CD4-positive, alpha-beta T cell treated with Interleukin-15 for 1 hour (primary cell): ENCODE measurements around the gene HNMT.

Experiments used
- DNase-seq: peaks from one replicate; pipeline ENCODE4 v3.0.0-alpha.2; 2020

HNMT gene

DNA sequence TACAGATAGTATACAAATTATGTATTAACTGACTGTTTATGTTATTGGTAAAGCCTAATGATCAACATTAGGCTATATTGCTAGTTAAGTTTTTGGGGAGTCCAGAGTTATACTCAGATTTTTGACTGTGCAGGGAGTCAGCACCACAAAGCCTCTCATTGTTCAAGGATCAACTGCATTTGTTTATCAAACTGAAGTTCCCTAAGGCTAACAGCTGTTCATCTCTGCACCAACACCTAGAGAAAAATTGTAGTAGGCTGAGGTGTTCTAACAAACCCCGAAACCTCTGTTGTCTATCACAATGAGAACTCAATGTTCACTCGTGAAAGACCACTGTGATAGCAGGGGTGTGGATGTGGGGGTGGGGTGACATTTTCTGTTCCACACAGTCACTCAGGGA is 97.7 kb downstream of the HNMT start:
- no peak for DNase-seq

- no peak for DNase-seq
Observed at GRCh38 chr2:138063181-138063580, 98.9 kb downstream of the HNMT start.
